GM19328 (cell line): ENCODE data around the gene F8.

ENCODE experiments used
- ATAC-seq: cut with Tn5 transposase; IDR thresholded peaks from one replicate; pipeline ENCODE4 v1.9.1; 2021; ENCODE audit warnings: mild to moderate bottlenecking, moderate library complexity; ENCODE audit not compliant: unreplicated experiment

Gene F8

GRCh38 chrX:155022585-155022984, at the start of gene F8:
TSS of gene F8 (minus strand) at chrX:155022723. CDS start at chrX:155022552, 171 bp downstream.
- ATAC-seq = no peak

DNA sequence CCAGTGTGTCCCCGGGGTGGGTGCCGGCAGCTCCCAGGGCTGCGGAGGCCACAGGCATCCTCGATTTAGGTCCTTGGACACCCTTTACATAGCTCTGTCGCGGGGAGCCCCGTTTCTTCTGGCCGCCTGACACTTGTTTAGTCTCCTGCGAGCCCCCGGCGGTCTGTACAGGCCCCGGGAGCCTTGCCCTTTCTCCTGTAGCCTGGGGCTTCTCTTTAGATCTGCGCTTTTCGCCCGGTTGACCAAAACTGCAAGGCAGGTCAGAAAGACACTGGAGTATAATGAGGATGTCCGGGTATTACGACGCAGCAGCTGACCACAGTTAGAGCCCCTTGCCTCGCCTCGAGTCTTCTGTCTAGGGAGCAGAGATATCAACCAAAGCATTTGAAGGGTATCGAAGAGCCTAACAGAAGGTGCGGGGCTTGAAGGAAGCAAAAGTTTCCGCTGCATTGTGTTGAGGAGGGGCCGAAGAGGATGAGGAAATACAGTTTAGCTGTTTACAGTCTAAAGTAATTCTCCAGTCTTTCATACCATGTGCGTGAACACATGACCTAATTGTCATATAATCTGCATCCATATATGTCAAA, 49.3 kb upstream of the F8 start:
- peak; percentile 9 for ATAC-seq

- peak; percentile 85 for ATAC-seq
Measured at GRCh38 chrX:155070975-155071693, 48.6 kb upstream of the F8 start, which contains the start of the genes BRCC3, CMC4 and MTCP1. TSS of gene BRCC3 (plus strand) at chrX:155071508. CDS start at chrX:155071528, 20 bp downstream. TSS of gene CMC4 (minus strand) at chrX:155071136. CDS start at chrX:155064023, 7,113 bp downstream. TSS of gene MTCP1 (minus strand) at chrX:155071136. CDS start at chrX:155066010, 5,126 bp downstream.

- ATAC-seq = no peak
Measured at GRCh38 chrX:155070663-155070974, 48.1 kb upstream of the F8 start.

DNA sequence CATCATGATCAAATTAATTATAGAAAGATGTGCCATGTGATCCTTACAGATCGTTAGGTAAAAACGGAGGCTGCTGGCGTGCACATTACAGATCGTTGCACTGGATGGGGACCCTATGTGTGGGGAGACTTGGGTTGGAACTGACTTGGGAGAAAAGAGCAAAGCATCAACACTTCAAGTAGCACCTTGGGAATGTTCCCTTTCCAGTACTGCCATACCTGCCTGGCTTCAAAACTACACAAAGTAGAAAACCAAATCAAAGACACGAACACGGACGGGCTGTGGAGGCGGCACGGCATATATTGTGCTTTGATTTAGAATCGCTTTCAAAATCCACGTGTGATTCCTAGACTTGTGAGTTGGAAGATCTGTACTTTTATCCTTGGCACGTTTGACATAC, 47.5 kb upstream of the F8 start:
- no peak for ATAC-seq

DNA sequence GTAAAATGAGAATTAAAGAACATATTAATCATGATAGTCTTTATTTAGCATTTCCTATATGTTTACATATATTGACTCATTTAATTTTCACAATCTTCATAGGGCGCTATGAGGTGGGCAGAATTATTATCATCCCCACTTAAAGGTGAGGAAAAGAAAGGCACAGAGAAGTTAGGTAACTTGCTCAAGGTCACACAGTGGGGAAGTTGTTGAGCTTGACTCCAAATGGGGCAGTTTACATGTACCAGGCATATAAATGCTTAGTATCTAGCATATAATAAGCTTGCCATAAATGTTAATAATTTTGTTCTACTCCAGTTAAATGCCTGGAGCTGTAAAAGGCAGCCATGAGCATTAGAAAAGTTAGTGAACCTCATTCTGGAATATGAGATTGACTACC, 46.9 kb upstream of the F8 start:
- ATAC-seq = no peak

- no peak for ATAC-seq
Measured at GRCh38 chrX:155068165-155068564, 45.6 kb upstream of the F8 start.

DNA sequence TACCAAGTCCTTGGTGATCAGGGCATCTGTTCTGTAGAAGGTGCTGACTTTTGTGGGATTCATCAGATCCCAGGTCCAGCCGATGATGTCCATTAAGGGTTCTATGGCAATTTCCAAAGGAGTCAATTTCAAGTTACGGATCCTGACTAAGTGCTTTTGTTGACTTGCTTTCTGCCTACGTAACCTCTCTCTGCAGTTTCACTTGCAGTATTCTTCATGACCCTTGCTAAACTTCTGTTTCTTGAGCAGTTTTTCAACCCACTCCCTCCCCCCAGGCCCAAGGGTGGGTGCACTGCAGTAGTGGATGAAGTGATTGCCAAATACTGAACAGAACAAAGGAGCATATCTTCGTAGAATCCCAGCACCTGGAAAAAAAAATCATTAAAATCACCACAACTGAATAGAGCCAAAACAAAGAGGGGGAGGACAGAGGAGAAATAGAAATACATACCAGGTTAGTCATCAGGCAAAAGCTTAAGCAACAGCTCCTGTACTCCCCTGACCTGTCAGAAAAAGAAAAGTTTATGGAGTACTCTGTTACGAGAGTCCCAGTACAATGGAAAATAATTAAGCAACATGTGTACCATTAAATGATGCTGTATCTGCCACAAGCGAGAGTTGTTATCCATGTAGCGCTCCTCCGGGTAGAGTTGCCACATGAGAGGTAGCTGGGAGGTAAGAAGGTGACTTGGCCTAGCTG, 42.7 kb upstream of the F8 start:
- no peak for ATAC-seq

- no peak for ATAC-seq
Measured at GRCh38 chrX:155061760-155062159, 39.2 kb upstream of the F8 start.

GRCh38 chrX:155056877-155057792, 34.6 kb upstream of the F8 start:
- peak; percentile 80 for ATAC-seq

DNA sequence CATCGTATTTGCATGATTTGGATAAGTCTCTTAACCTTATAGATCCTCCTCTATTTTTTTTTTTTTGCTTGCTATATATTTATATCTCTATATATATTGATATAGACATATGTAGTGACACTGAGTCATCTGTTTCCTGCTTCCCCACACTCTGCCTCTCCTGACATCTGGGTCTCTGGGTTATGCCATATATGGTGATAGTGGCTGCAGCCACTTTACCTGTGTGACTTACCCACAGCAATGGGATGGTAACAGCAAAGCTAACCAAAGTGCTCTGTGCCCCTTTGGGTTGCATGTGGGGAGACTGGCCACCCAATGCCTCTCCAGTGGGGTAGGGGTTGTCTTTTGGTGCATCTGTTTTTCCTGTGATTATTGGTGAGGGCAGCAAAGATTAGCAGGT, 33.9 kb upstream of the F8 start:
- no peak for ATAC-seq

DNA sequence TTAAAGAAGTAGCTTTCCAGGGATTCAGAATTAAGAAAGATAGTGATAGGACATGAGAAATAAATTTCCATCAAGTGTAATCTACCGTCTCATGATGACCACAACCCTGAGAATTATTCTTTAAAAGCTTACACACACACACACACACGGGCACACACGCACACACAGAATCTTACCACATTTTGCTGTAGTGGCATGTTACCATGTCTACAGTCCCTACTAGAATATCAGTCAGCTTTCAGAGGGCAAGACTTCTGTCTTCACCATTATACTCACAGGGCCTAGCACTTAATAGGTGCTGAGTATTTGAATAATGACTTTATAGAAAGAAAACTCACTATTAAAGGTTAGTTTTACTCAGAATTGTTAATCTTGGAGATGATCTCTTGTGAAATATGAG, 33.0 kb upstream of the F8 start:
- ATAC-seq = no peak

GRCh38 chrX:155054255-155054654, 31.7 kb upstream of the F8 start:
- no peak for ATAC-seq

- no peak for ATAC-seq
Measured at GRCh38 chrX:155053656-155054055, 31.1 kb upstream of the F8 start.

- no peak for ATAC-seq
Measured at GRCh38 chrX:155052738-155053498, 30.4 kb upstream of the F8 start.

GRCh38 chrX:155048977-155049619, 26.6 kb upstream of the F8 start:
- no peak for ATAC-seq

DNA sequence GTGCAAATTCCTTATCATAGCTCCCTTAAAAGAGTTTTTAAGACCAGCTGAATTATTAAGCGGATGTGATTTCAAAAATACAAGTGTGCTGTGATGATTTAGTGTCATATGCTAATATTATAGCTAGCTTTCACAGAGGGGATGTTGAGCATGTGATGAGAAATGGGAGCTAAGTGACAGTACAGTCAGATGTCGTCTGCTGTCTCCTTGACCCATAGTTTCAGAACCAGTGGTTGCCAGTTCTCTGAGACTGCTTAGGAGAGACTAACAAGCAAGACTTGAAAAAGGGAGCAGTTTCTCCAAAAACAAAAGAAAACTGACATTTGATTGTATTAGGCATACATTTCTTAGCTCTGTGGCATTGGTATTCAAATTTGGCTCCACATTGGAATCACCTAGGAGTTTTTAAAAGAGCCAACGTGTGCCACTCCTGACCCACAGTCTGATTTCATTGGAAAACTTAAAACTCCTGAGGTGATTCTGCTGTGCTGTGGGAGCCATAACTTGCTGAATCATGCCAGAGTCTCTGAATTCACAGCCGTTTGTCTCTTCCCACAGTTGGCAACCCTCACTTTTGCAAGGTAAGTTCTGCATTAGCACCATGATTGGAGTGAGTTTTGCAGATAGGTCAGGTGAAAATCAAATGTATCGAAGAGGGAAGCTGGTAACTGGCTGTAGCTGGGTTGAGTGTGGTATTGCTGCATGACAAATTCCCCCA, 24.4 kb upstream of the F8 start:
- no peak for ATAC-seq

DNA sequence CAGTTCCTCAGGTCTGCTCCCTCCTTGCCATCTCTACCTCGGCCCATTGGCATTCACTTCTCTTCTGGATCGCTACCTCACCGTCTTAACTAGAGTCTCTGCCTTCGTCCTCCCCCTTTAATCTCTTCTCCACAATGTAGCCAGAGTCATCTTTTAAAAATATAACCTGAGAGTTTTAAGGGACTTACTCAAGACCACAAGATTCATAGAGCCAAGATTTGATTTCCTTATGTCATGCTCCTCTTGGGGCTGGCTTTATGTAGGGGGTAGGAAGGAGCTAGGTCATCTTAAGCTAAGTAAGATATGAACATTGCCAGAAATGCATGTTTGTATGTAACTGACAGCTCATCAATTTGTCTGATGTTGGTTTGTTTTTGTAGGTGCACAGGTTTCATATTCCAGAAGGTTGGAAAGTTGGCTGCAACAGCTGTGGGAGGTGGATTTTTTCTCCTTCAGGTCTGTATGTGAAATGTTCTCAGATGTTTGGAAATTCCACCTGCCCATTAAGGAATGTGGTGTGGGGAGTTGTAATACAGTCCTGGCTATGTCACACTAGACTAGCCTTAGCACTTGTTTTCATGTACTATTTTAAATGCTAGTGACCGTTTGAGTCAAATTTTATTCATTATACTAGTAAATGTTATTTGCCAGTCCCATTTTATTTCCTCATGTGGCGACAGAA, 23.7 kb upstream of the F8 start:
- no peak for ATAC-seq

- no peak for ATAC-seq
Measured at GRCh38 chrX:155035688-155036087, 13.2 kb upstream of the F8 start.
